Renal pelvis (tissue), 4 donors: Measurements from ENCODE around the gene HOXC12. TPM values are rescaled to one million over a fixed set of nuclear protein-coding genes. Genes with fewer than 3 reads are reported as not detected.

Source experiments
- DNase-seq: peaks from one replicate; pipeline ENCODE4 v3.0.0-alpha.2; 2013
- polyA plus RNA-seq, 3 donors: library from polyadenylated mRNA; unstranded; fragments of 120-200 nt; gene quantifications; one replicate each; pipeline ENCODE4 v1.2.1, GENCODE V29; 2013; ENCODE audit not compliant: insufficient read length in 3 of 3

Gene HOXC12
- polyA plus RNA-seq, 3 donors, result not detected

GRCh38 chr12:53972152-53972702, 17.5 kb downstream of the HOXC12 start:
- no peak for DNase-seq

DNA sequence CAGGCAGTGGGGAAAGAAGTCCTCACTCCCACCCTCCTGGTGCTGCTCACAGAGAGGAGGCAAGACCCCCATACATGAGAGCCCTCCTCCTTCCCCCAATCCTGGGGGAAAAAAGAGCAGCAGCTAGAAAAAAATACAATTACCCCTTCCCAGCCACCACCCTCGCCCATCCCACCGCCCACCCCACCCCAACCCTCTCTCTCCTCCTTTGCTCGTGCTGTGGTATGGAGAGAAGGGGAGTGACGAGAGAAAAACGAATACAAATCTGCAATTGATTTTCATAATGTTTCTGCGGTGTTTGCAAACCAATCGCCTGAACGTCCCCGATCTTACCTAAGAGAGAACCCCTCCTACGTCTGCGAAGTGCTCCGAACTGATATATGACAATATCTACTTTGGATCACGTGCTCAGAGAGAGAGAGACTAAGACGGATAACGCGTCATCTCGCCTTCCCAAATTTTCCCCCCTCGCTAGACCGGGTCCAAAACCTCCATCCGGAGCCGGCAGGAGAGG, 18.1 kb downstream of the HOXC12 start, which contains the start of gene HOXC11:
Gene HOXC11 (plus strand): TSS at position 405 of the 514 bp plus-strand sequence. CDS start 116 bp downstream, outside the sequence.
- DNase-seq, result no peak

- no peak for DNase-seq
Measured at GRCh38 chr12:53973236-53974042, 18.7 kb downstream of the HOXC12 start.

DNA sequence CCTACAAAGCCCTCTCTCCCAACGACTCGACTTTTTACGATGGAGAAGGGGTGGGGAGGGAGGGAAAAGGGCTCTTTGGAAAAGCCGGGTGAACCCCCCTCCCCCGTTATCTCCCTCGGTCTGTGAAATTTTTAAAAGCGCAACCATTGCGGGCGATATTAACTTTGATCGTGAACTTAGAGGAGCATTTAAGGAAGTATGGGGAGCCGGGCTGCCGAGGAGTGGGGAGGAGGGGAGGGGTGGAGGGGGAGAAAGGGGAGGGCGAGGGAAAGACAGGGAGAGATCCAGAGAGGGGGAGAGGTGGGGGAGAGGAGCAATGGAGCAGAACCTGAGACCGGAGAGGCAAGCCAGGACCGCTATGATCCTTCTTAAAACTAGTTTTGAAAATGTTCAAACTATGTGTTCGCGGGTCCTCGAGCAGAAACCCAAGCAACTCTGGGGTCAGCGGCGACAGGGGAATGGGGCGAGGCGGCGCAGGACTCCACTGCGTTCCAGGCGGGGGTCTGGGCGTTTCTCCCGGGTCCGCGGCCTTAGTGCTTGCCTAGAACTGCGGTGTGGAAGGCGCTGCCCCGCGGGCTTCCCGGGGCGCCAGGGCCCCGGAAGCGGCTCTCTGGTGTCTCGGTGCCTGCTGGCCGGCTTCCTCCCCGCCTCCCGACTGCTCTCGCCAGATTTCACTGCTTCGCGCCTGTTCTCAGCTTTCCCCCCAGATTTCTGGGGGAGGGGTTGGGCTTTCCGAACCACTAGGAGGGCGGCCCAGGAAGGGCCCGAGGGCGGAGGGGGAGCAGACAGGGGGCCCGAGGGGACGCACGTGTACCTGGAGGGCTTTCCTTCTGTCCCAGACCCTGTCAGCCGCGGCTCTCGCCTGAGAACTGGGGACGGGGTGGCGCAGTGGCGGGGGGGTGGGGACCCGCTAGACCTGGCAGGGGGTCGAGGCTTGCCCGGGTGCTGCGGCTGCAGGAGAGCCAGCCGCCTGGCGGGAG, 19.7 kb downstream of the HOXC12 start, which contains the start of gene HOTAIR:
Gene HOTAIR (minus strand): TSS at position 871 of the 980 bp plus-strand sequence.
- DNase-seq, result no peak

- no peak for DNase-seq
Measured at GRCh38 chr12:53975064-53975471, 20.4 kb downstream of the HOXC12 start.

DNA sequence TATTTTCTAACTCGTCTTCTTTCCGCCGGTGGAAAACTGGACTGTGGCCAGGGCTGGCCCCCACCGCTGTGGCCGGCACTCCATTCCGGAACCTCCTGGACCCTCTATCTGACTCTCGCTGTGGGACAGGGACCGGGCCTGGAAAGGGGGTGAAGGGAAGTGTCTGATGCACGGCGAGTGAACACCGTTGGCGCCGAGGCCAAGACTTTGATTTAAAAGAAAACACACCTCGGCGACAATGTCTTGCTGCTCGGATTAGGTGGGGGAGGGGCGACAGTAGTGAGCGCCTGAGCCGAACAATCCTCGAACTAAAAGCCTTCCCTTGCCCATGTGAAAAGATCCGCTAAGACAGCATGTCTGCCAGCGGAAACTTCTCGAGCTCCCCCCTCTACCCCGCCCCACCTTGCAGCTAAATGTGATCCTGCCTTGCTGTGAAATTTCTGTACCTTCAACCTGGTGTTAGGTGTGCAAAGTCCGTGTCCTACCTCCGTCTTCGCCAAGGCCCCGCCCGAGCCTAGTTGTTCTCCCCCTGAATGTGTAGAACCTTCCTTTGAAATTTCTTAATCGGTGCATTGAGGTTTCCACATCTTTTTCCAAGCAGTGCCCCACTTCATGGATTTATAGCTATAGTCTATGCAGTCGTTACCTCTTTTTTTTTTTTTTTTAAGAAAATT, 20.9 kb downstream of the HOXC12 start:
- DNase-seq, result no peak

GRCh38 chr12:53976172-53976822, 21.6 kb downstream of the HOXC12 start:
- no peak for DNase-seq

DNA sequence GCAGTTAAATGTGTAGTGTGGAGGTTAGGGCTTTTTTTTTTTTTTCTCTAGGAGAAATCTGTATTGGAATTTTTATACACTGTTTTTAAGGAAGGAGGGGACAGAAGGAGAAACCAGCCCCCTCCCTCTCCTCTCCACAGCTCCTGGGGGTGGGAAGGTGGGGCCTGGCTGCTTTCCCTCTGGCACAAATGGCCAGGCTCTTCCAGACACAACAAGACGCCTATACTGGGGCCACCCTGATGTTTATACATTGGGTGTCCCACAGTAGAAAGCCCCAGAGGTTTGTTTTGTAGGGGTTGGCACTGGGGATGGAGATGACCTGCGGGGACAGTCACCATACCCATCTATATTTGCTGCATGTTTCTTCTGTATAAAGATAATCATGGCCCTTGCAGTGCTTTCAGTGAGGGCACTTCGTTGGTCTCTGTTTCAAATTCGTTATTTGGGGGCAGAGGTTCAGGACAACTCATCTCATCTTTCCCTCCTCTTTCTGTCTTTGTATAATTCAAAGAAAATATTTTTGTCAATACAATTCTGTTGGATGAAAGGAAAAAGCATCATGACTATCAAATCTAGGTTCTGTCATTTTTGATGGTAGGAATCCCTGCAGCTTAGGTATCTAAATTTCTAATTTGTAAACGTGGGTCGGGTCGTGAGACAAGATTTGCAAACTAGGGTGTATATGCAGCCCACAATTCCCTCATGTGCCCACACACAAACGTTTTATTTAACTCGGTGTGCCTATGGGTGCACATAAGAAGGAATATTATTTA, 22.3 kb downstream of the HOXC12 start:
- DNase-seq, result no peak

- DNase-seq, result no peak
Measured at GRCh38 chr12:53977596-53978445, 23.1 kb downstream of the HOXC12 start.

- DNase-seq, result no peak
Measured at GRCh38 chr12:53978477-53979356, 24.0 kb downstream of the HOXC12 start.

- no peak for DNase-seq
Measured at GRCh38 chr12:53980104-53980801, 25.6 kb downstream of the HOXC12 start.

GRCh38 chr12:53980802-53981496, 26.2 kb downstream of the HOXC12 start:
- DNase-seq, result no peak

- DNase-seq, result no peak
Measured at GRCh38 chr12:53981634-53982565, 27.2 kb downstream of the HOXC12 start.

DNA sequence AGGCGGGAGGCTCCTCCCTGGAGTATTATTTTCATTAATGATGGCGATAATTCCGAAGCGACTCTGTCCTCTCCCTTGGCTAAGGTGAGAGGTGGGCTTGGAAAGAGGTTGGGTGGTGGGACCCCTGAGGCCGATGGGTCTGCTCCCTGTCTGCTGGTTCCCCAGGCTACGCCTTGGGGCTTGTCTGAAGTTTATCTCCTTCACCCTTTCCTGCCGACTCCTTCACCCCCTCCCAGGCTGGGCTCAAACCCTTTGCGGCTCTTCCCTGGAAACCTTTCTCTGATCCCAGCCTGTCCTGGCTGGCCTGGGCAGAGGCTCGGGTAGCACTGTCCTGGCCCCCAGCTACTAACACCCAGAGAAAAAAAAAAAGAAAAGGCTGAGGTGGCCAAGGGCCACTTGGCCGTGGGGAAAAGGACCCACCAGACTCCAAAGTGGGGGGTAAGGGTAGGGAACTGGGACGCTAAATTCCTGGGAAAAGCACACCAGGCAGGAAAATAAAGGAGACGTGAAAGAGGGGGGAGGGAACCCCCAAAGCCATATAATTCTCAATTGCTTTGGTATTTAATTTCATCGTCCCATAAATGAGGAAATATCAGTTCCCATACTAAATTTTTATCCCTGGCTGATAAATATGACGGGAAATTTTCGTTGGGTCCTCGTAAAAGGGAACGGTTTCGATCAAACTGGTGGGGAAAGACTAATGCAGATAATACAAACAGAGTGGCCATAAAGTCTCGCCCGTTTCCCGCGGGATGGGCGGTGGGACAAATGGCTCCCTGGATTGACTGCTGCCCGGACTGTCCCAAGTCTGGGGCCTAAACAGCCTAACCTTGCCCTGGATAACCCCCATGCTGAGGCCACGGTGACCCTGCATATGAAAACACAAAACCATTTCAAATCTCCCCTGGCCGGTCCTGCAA, 28.2 kb downstream of the HOXC12 start:
- DNase-seq, result no peak
